ENCODE data around the gene POLR2J.
"Not testable (repeated sequence)": the region's sequence is repeated elsewhere in the genome, so short reads cannot be mapped to it uniquely, and the experiment has no call there.

DNA sequence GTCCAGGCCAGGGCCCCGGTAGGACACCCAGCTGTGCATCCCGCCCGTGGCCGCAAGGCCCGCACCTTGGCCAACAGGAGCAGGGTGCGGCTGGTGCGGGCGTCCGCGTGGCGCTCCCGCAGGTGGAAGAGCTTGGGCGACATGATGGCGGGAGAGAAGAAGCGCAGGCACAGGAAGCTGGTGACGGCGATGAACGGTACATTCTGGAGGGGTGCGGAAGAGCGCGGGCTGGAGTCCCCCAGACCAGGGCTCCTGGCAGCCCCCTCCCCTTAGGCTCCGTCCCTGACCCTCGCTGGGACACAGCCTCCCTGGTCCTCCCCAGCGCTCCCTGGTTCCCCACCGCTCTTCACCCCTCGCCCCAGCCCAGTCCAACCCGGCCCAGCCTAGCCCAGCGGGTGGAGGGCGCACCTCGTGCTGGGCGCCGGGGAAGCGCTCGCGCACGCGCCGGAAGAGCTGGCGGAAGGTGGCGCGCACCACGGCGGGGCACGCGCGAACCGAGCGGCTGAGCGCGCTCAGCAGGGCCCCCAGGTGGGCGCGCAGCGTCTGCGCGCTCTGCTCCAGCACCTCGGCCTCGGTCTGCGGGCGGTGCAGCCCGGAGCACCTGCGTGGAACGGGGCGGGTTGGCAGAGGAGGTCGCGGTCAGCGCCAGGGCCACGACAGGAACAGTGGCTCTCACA lies 15.9 kb upstream of the POLR2J start:
- TF ChIP-seq, protein P1, sequence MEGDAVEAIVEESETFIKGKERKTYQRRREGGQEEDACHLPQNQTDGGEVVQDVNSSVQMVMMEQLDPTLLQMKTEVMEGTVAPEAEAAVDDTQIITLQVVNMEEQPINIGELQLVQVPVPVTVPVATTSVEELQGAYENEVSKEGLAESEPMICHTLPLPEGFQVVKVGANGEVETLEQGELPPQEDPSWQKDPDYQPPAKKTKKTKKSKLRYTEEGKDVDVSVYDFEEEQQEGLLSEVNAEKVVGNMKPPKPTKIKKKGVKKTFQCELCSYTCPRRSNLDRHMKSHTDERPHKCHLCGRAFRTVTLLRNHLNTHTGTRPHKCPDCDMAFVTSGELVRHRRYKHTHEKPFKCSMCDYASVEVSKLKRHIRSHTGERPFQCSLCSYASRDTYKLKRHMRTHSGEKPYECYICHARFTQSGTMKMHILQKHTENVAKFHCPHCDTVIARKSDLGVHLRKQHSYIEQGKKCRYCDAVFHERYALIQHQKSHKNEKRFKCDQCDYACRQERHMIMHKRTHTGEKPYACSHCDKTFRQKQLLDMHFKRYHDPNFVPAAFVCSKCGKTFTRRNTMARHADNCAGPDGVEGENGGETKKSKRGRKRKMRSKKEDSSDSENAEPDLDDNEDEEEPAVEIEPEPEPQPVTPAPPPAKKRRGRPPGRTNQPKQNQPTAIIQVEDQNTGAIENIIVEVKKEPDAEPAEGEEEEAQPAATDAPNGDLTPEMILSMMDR (IDR thresholded peaks at IDR 0.05): not testable (repeated sequence)
- not testable (repeated sequence) for TF ChIP-seq POLR2A (IDR thresholded peaks at IDR 0.05)
